Measurements from ENCODE around the gene PLOD2.

PLOD2 gene

DNA sequence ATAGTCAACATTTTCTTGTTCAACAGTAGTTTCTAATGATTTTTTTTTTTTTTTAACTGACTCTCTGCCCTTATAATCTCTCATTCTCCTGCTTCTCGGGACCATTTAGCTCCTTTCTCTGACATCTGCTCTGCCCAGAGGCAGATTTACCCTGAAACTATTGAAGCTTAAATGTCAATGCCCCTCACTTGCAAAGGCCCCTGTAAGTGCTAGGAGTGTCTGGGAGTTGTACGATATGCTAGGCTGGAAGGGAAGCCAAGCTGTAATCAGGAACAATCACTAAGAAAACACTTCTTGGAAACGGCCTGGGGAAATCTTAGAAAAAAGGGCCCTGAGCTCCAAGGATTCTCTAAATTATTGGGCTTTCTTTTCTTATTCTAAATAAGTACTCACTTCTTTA, 5.8 kb upstream of the PLOD2 start:
- DNase-seq (ENCODE audit: insufficient read length, low spot score), result no peak
- FAIRE-seq, result no peak
- no peak for TF ChIP-seq CTCF (IDR thresholded peaks at IDR 0.05; ENCODE audit: insufficient read depth, missing control alignments)

DNA sequence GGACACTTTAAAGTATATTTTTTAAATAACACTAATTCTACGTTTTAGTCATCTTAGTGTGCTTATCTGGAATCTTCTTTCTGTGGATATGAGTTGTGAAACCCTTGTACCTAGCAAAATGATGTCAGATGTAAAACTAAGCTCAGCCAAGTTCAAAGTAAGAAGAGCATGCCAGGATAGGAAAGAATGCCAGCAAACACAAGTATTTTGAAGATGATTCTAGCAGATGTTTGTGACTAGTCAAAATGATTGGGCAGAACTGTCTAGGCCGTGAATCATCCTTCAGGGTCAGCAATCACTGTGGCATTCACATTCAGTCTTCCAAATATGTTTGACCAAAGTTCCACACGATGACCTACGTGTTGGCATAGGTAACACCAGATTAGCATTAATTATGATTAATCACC, 5.4 kb upstream of the PLOD2 start:
- DNase-seq (ENCODE audit: insufficient read length, low spot score), result no peak
- TF ChIP-seq CTCF (IDR thresholded peaks at IDR 0.05; ENCODE audit: insufficient read depth, missing control alignments), result no peak
- no peak for FAIRE-seq

DNA sequence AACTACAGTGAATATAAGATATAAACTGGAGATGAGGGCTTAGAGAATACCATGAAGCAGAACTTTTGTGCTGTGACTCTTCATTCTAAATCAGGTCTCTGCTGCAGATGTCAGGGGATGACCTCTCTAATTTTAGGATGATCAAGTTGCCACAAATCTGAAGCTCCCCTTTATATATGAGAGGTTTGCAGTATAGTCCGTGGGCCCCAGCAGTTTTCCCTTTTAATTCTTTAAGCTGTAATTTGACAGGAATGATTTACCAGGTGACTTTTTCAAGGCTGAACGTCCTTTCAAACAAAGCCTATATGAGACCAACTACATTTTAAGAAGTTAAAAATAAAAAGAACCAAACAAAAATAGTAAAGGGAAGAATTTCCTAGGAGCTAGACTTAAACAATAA, 4.9 kb upstream of the PLOD2 start:
- no peak for DNase-seq (ENCODE audit: insufficient read length, low spot score)
- FAIRE-seq, result no peak
- no peak for TF ChIP-seq CTCF (IDR thresholded peaks at IDR 0.05; ENCODE audit: insufficient read depth, missing control alignments)

DNA sequence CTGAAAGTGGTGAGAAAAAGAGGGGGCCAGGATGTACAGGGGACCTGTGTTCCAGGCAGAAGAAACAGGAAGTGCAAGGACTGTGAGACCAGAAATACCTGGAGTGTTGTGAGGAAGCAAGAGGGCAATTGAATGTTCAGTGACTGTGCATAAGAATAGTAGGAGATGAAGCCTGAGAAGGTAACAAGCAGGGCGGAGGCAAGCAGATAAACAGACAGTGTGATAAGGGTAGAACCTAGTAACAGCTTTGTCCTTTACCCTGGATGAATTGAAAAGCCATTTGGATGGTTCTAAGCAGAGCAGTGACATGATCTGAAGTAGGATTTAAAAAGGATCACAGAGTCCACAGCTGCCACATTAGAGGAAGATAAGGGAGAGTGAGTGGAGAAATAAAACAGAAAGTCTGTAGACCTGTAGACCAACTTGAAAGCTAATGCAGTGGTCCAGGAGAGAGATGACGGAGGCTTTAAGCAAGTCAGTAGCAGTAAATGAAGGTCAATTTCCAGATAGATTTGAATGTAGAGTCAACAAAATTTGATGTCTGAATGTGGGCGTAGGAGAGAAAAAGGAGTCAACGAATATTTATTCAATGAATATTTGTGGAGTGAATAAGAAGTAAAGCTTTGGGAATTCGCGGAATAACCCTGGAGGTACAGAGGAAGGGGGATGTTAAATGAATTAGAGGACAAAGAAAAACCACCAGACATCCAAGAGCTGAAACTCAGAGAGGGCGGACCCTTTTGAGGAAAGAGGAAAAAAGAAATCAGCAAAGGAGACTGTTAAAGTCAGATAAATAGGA, 4.2 kb upstream of the PLOD2 start:
- FAIRE-seq, result no peak

GRCh38 chr3:146164506-146164905, 3.5 kb upstream of the PLOD2 start:
- no peak for DNase-seq (ENCODE audit: insufficient read length, low spot score)
- TF ChIP-seq CTCF (IDR thresholded peaks at IDR 0.05; ENCODE audit: insufficient read depth, missing control alignments), result no peak
- FAIRE-seq, result no peak

More for the DNA sequence above, 4.2 kb upstream of the PLOD2 start:
- no peak for TF ChIP-seq CTCF (IDR thresholded peaks at IDR 0.05; ENCODE audit: insufficient read depth, missing control alignments)
- no peak for DNase-seq (ENCODE audit: insufficient read length, low spot score)

GRCh38 chr3:146164071-146164470, 3.1 kb upstream of the PLOD2 start:
- no peak for DNase-seq (ENCODE audit: insufficient read length, low spot score)
- TF ChIP-seq CTCF (IDR thresholded peaks at IDR 0.05; ENCODE audit: insufficient read depth, missing control alignments), result no peak
- no peak for FAIRE-seq

- no peak for TF ChIP-seq CTCF (IDR thresholded peaks at IDR 0.05; ENCODE audit: insufficient read depth, missing control alignments)
- DNase-seq (ENCODE audit: insufficient read length, low spot score), result no peak
- no peak for FAIRE-seq
These were observed 2.6 kb upstream of the PLOD2 start for GRCh38 chr3:146163584-146163983.
